Measurements from ENCODE around the gene SUPV3L1. TPM values are rescaled to one million over a fixed set of nuclear protein-coding genes. Genes with fewer than 3 reads are reported as not detected.

The SUPV3L1 gene
- total and polyA plus RNA-seq, 10 of the 15 experiments (the other 5 are each of a cell fraction or from before 2014, with no cell fraction given): 18.4 to 57.8 (median 44.2) TPM

DNA sequence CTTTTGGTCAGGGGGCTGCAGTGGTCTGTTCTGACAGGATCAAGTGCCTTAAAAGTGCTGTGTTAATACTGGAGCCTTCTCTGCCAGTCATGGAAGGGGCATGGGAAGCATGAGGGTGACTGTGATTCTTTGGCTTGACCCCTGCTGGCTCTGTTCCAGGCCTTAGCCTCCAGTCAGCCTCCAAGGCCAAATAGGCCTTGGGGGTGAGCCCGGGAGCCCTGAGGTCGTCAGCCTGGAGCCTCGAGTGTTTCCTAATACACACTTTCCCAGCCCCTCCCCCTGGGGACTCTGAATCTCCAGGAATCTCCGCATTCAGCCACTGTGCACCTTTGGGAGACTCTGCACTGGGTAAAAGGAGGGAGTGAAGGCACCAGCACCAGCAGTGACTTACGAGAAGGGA lies 50.1 kb downstream of the SUPV3L1 start (continued):
- TF ChIP-seq POLR2AphosphoS2 (IDR thresholded peaks at IDR 0.05; ENCODE audit: low read depth, low read length) (no peak), YY1 (IDR thresholded peaks at IDR 0.05; ENCODE audit: low read depth, low read length) (no peak)

- no peak for FAIRE-seq
- H3K4me1 ChIP-seq (ENCODE audit: control insufficient read depth, insufficient read depth, low read length): peaks cover 21% of the 10 kb centered on the region
- H3K9ac ChIP-seq (ENCODE audit: control insufficient read depth, insufficient read depth, low read length): no peak overlapping the region
- WGBS (ENCODE audit: insufficient coverage, insufficient replicate concordance, low lambda C conversion rate, missing lambda C conversion rate): 81% methylated on average over 9 of the region's 9 CpGs
- in situ Hi-C loops (cut with MboI) (loop anchor here (5.0 kb wide), 2 partner anchors 170 to 275 kb away; no protein-coding TSS in a partner anchor), intact Hi-C loops (cut with micrococcal nuclease; ENCODE audit: unreplicated experiment) (no loop called here)
- no peak for DNase-seq (ENCODE audit: low read depth, low spot score)
- H2AFZ ChIP-seq (ENCODE audit: control insufficient read depth, low read depth, low read length): no peak overlapping the region
- no peaks in the 10 kb centered on the region for H3K36me3 ChIP-seq (ENCODE audit: control insufficient read depth in 2 of 2, insufficient read depth in 2 of 2, low read length in 1 of 2)
- ChIA-PET CTCF (interaction anchor here (0.6 to 2.4 kb wide), 6 partner anchors 73 to 226 kb away, joined by 3 to 7 read pairs (median 3); partner anchors contain the start of gene TSPAN15), SMC1A (ENCODE audit: uncharacterized antibody, unreplicated experiment) (interaction anchor here (1.1 to 4.8 kb wide), 5 partner anchors 91 to 277 kb away, joined by 3 to 13 read pairs (median 4); partner anchors contain the start of gene DDX21), POLR2A (no interaction called here), RAD21 (ENCODE audit: unreplicated experiment) (interaction anchor here (1.8 kb wide), 1 partner anchor 160 kb away, joined by 3 read pairs; no protein-coding TSS in a partner anchor)
- H4K20me1 ChIP-seq (ENCODE audit: control insufficient read depth, insufficient read depth): no peaks in the 10 kb centered on the region
- H3K9me3 ChIP-seq (replicated peaks; ENCODE audit: control insufficient read depth, insufficient read depth, low read length): no peaks in the 10 kb centered on the region
- BruUV-seq (replicated peaks): no TSS peak
- H3K27ac ChIP-seq (ENCODE audit: control insufficient read depth, insufficient read depth): no peak overlapping the region
- H3K4me3 ChIP-seq: no peak overlapping the region
- no peak for ATAC-seq
- no peaks in the 10 kb centered on the region for H3K79me2 ChIP-seq (ENCODE audit: control insufficient read depth, insufficient read depth, low read length)
- H3K27me3 ChIP-seq (replicated peaks in 1 of 2; ENCODE audit: control insufficient read depth in 2 of 2, insufficient read depth in 2 of 2, low read length in 1 of 2): no peaks in the 10 kb centered on the region
- H3K4me2 ChIP-seq (ENCODE audit: control insufficient read depth, insufficient read depth): no peak overlapping the region
- TF ChIP-seq TCF3 (IDR thresholded peaks at IDR 0.05; ENCODE audit: borderline replicate concordance, insufficient read depth, low read depth, low read length) (no peak), ZBTB40 (IDR thresholded peaks at IDR 0.05; ENCODE audit: borderline replicate concordance) (no peak), NFYB (IDR thresholded peaks at IDR 0.05; ENCODE audit: insufficient read depth, low read depth, low read length) (no peak), NBN (IDR thresholded peaks at IDR 0.05) (no peak), BHLHE40 (IDR thresholded peaks at IDR 0.05; ENCODE audit: borderline replicate concordance in 1 of 2, low read depth in 2 of 2, low read length in 1 of 2) (no peak), NRF1 (conservative IDR thresholded peaks at IDR 0.05; ENCODE audit: low read depth, low read length) (no peak), POLR2AphosphoS5 (IDR thresholded peaks at IDR 0.05; ENCODE audit: low read length) (no peak), SPI1 (IDR thresholded peaks at IDR 0.05; ENCODE audit: borderline replicate concordance, insufficient read depth, low read depth, low read length) (no peak), EP300 (IDR thresholded peaks at IDR 0.05; ENCODE audit: borderline replicate concordance in 1 of 2, control insufficient read depth in 1 of 2, low read depth in 2 of 2, low read length in 2 of 2) (no peak), JUND (IDR thresholded peaks at IDR 0.05; ENCODE audit: low read depth, low read length) (no peak), TARDBP (IDR thresholded peaks at IDR 0.05; ENCODE audit: borderline replicate concordance) (no peak)
- TF ChIP-seq, protein P1, sequence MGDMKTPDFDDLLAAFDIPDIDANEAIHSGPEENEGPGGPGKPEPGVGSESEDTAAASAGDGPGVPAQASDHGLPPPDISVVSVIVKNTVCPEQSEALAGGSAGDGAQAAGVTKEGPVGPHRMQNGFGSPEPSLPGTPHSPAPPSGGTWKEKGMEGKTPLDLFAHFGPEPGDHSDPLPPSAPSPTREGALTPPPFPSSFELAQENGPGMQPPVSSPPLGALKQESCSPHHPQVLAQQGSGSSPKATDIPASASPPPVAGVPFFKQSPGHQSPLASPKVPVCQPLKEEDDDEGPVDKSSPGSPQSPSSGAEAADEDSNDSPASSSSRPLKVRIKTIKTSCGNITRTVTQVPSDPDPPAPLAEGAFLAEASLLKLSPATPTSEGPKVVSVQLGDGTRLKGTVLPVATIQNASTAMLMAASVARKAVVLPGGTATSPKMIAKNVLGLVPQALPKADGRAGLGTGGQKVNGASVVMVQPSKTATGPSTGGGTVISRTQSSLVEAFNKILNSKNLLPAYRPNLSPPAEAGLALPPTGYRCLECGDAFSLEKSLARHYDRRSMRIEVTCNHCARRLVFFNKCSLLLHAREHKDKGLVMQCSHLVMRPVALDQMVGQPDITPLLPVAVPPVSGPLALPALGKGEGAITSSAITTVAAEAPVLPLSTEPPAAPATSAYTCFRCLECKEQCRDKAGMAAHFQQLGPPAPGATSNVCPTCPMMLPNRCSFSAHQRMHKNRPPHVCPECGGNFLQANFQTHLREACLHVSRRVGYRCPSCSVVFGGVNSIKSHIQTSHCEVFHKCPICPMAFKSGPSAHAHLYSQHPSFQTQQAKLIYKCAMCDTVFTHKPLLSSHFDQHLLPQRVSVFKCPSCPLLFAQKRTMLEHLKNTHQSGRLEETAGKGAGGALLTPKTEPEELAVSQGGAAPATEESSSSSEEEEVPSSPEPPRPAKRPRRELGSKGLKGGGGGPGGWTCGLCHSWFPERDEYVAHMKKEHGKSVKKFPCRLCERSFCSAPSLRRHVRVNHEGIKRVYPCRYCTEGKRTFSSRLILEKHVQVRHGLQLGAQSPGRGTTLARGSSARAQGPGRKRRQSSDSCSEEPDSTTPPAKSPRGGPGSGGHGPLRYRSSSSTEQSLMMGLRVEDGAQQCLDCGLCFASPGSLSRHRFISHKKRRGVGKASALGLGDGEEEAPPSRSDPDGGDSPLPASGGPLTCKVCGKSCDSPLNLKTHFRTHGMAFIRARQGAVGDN (IDR thresholded peaks at IDR 0.05): no peak
These were observed 52.2 kb downstream of the SUPV3L1 start for GRCh38 chr10:69232252-69232651.

All from GM12878 (cell line).